ENCODE measurements around the gene AGBL1. TPM values are rescaled to one million over a fixed set of nuclear protein-coding genes. Genes with fewer than 3 reads are reported as not detected.
A peak's percentile ranks its signal among the peaks of the same experiment; 100 is the strongest.

Gene AGBL1
- total RNA-seq, 2 donors from 2014 or later, result 0.23 to 0.91 TPM

DNA sequence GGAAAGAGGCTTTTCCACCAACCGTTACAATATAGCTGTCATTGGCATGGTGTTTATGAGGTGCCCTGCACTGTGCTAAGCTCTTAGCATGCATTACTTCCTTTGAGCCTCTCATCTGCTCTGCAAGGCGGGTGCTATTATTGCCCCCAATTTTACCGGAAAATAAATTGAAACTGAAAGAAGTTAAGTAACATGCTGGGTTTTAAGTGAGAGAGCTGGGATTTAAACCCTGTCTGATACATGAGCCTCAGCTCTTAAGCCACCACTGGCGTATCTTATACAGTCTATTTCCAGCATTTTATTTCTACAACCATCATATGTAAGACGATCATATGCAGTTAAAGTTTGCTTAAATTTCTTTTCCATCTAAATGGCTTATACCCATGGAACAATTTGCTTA is 81.6 kb downstream of the AGBL1 start:
- TF ChIP-seq POLR2A (IDR thresholded peaks at IDR 0.05), result no peak
- Histone ChIP-seq H3K27ac (no peak overlapping the region), H3K27me3 (replicated peaks; ENCODE audit: insufficient read depth) (no peaks in the 10 kb centered on the region), H3K4me3 (no peak overlapping the region), H3K36me3 (no peaks in the 10 kb centered on the region), H3K4me1 (replicated peaks) (no peaks in the 10 kb centered on the region), H3K9me3 (no peaks in the 10 kb centered on the region)
- WGBS, result 74% methylated on average over 5 of the region's 5 CpGs
- intact Hi-C loops (cut with DNase I), result no loop called here
- DNase-seq (ENCODE audit: low spot score), result no peak

DNA sequence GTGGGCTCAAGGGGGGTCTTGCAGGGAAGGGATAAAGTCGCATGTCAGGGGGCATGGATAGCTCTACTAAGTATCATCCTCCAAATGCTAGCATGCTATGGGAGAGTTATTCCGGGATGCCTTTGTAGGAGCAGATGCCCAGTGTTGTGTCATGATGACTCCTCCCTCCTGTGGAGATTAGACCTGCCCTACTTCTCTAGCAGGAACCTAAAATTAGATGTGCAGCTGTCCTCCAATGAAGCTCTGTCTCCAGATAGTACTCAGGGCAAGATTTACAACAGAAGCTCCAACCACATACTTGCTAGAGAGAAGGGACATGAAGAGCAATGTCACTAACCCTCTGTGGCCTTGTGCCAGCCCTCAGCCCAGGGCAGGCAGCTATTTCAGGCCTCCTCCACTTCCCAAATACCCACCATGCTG is 82.5 kb downstream of the AGBL1 start:
- DNase-seq (ENCODE audit: low spot score), result no peak
- Histone ChIP-seq H3K27ac (no peak overlapping the region), H3K4me3 (no peak overlapping the region), H3K4me1 (replicated peaks) (no peaks in the 10 kb centered on the region), H3K36me3 (no peaks in the 10 kb centered on the region), H3K9me3 (no peaks in the 10 kb centered on the region), H3K27me3 (replicated peaks; ENCODE audit: insufficient read depth) (no peaks in the 10 kb centered on the region)
- WGBS, result 89% methylated on average over 2 of the region's 2 CpGs
- TF ChIP-seq, protein P1, sequence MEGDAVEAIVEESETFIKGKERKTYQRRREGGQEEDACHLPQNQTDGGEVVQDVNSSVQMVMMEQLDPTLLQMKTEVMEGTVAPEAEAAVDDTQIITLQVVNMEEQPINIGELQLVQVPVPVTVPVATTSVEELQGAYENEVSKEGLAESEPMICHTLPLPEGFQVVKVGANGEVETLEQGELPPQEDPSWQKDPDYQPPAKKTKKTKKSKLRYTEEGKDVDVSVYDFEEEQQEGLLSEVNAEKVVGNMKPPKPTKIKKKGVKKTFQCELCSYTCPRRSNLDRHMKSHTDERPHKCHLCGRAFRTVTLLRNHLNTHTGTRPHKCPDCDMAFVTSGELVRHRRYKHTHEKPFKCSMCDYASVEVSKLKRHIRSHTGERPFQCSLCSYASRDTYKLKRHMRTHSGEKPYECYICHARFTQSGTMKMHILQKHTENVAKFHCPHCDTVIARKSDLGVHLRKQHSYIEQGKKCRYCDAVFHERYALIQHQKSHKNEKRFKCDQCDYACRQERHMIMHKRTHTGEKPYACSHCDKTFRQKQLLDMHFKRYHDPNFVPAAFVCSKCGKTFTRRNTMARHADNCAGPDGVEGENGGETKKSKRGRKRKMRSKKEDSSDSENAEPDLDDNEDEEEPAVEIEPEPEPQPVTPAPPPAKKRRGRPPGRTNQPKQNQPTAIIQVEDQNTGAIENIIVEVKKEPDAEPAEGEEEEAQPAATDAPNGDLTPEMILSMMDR (IDR thresholded peaks at IDR 0.05), result no peak
- TF ChIP-seq POLR2A (IDR thresholded peaks at IDR 0.05), result no peak
- TF ChIP-seq POLR2AphosphoS5 (IDR thresholded peaks at IDR 0.05), result no peak
- intact Hi-C loops (cut with DNase I), result no loop called here

GRCh38 chr15:86162641-86163040 is 83.0 kb downstream of the AGBL1 start:
- no peak overlapping the region for H3K27ac ChIP-seq
- no peaks in the 10 kb centered on the region for H3K9me3 ChIP-seq
- H3K4me1 ChIP-seq (replicated peaks), result no peaks in the 10 kb centered on the region
- no peak for DNase-seq (ENCODE audit: low spot score)
- intact Hi-C loops (cut with DNase I), result no loop called here
- no peaks in the 10 kb centered on the region for H3K27me3 ChIP-seq (replicated peaks; ENCODE audit: insufficient read depth)
- H3K36me3 ChIP-seq, result no peaks in the 10 kb centered on the region
- TF ChIP-seq POLR2AphosphoS5 (IDR thresholded peaks at IDR 0.05), result no peak
- TF ChIP-seq, protein P1 (IDR thresholded peaks at IDR 0.05), result no peak
- TF ChIP-seq POLR2A (IDR thresholded peaks at IDR 0.05), result no peak
- WGBS, result 89% methylated on average over 2 of the region's 2 CpGs
- no peak overlapping the region for H3K4me3 ChIP-seq

DNA sequence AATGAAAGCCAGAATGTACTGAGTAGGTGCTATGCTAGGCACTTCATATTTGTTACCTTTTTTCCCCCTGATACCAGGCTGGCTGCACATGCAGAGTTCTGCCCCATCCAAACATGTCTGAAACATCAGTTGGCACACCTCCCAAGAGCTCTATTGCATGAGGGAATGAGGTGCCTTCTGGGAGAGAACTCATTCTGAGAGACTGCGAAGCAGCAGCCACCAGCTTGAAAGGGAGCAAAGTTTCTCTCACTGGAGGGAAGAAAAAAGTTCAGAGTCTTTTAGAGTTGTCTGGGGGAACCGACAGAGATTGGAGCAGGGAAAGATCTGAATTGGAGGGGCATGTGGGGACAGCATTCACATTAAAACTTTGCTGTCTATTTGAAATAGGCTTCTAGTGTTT is 84.1 kb downstream of the AGBL1 start:
- no peak overlapping the region for H3K4me3 ChIP-seq
- peak overlapping the region in 1 of 2 donors; percentile 41 for H3K27ac ChIP-seq
- no peaks in the 10 kb centered on the region for H3K4me1 ChIP-seq (replicated peaks)
- H3K36me3 ChIP-seq, result no peaks in the 10 kb centered on the region
- H3K9me3 ChIP-seq, result no peaks in the 10 kb centered on the region
- WGBS, result 23% methylated on average over 2 of the region's 2 CpGs
- DNase-seq (ENCODE audit: low spot score), result no peak
- intact Hi-C loops (cut with DNase I), result no loop called here
- no peaks in the 10 kb centered on the region for H3K27me3 ChIP-seq (replicated peaks; ENCODE audit: insufficient read depth)
- TF ChIP-seq, protein P1 (IDR thresholded peaks at IDR 0.05), result no peak
- TF ChIP-seq POLR2A (IDR thresholded peaks at IDR 0.05) (no peak), POLR2AphosphoS5 (IDR thresholded peaks at IDR 0.05) (no peak)

GRCh38 chr15:86164232-86164898 is 84.7 kb downstream of the AGBL1 start:
- WGBS, result 33% methylated on average over 8 of the region's 8 CpGs
- peak overlapping the region in 1 of 2 donors; percentile 41 for H3K27ac ChIP-seq
- intact Hi-C loops (cut with DNase I), result no loop called here

More at GRCh38 chr15:86164232-86164898, 84.7 kb downstream of the AGBL1 start:
- no peak overlapping the region for H3K4me3 ChIP-seq
- DNase-seq (ENCODE audit: low spot score), result no peak
- H3K9me3 ChIP-seq, result no peaks in the 10 kb centered on the region
- H3K4me1 ChIP-seq (replicated peaks), result no peaks in the 10 kb centered on the region
- no peaks in the 10 kb centered on the region for H3K27me3 ChIP-seq (replicated peaks; ENCODE audit: insufficient read depth)
- TF ChIP-seq POLR2AphosphoS5 (IDR thresholded peaks at IDR 0.05), result peak; percentile 54
- TF ChIP-seq, protein P1 (IDR thresholded peaks at IDR 0.05), result no peak
- H3K36me3 ChIP-seq, result no peaks in the 10 kb centered on the region

Measured in prostate gland (tissue), 2 donors.